CD4-positive, alpha-beta T cell (primary cell): ENCODE data around the gene DHRSX. TPM values are rescaled to one million over a fixed set of nuclear protein-coding genes. Genes with fewer than 3 reads are reported as not detected.

Source experiments
- ATAC-seq: fragments of 200-7000 bp; cut with Tn5 transposase; one replicate; pipeline ENCODE4 v1.10.0; 2022; ENCODE audit warnings: mild to moderate bottlenecking; ENCODE audit not compliant: poor library complexity
- CTCF ChIA-PET: fragments of 350-600 bp; sonication (Branson Sonifier 250); formaldehyde crosslinking; loops from one replicate; lab custom pipeline; 2021; ENCODE audit warnings: antibody characterized with exemption, inconsistent platforms; lab: Charles Lee
- POLR2A ChIA-PET: fragments of 350-600 bp; sonication (Branson Sonifier 250); formaldehyde crosslinking; loops from one replicate; lab custom pipeline; 2021; ENCODE audit warnings: antibody characterized with exemption, inconsistent platforms; lab: Charles Lee
- DNase-seq, 14 experiments: peaks; one replicate each; pipeline ENCODE4 v3.0.0-alpha.2; 2013 to 2020; ENCODE audit warnings: mixed read lengths in 2 of 14
- H3K27ac ChIP-seq, 2 donors: one replicate each; pipeline versions ENCODE4 v1.5.1 to v1.7.0; 2013; ENCODE audit warnings: low read length in 2 of 2, low read depth in 1 of 2, mild to moderate bottlenecking in 1 of 2
- H3K27me3 ChIP-seq, 2 experiments: 1 replicate in 1 of 2; 2 replicates in 1 of 2; pipeline versions ENCODE4 v1.6.1 to v1.7.0; 2013; ENCODE audit warnings: low read length in 2 of 2, control low read depth in 1 of 2, mild to moderate bottlenecking in 1 of 2, moderate library complexity in 1 of 2; ENCODE audit not compliant: insufficient read depth in 2 of 2, control insufficient read depth in 1 of 2
- H3K36me3 ChIP-seq: one replicate; pipeline ENCODE4 v1.6.1; 2013; ENCODE audit warnings: low read length, control low read depth; ENCODE audit not compliant: insufficient read depth
- H3K4me1 ChIP-seq: one replicate; pipeline ENCODE4 v1.6.1; 2013; ENCODE audit warnings: low read length, control low read depth; ENCODE audit not compliant: insufficient read depth
- H3K4me3 ChIP-seq: one replicate; pipeline ENCODE4 v1.5.1; 2013; ENCODE audit warnings: mild to moderate bottlenecking, low read length, moderate library complexity
- H3K9me3 ChIP-seq, 2 experiments: 1 replicate in 1 of 2; 2 replicates in 1 of 2; pipeline versions ENCODE4 v1.6.1 to v1.7.0; 2013; ENCODE audit warnings: low read length in 2 of 2, mild to moderate bottlenecking in 2 of 2, control low read depth in 1 of 2, moderate library complexity in 1 of 2; ENCODE audit not compliant: control insufficient read depth in 1 of 2, insufficient read depth in 1 of 2
- H3K27ac Mint-ChIP-seq: one replicate; pipeline ENCODE4 v1.8.0; 2020; ENCODE audit warnings: mixed read lengths
- H3K27me3 Mint-ChIP-seq: one replicate; pipeline ENCODE4 v1.8.0; 2021; ENCODE audit warnings: mixed read lengths
- H3K36me3 Mint-ChIP-seq: one replicate; pipeline ENCODE4 v1.8.0; 2021; ENCODE audit warnings: low read depth, mixed read lengths
- H3K4me1 Mint-ChIP-seq: one replicate; pipeline ENCODE4 v1.8.0; 2021; ENCODE audit warnings: low read depth, mixed read lengths
- H3K4me3 Mint-ChIP-seq: one replicate; pipeline ENCODE4 v1.8.0; 2020; ENCODE audit warnings: mild to moderate bottlenecking, mixed read lengths
- H3K9me3 Mint-ChIP-seq: one replicate; pipeline ENCODE4 v1.8.0; 2020; ENCODE audit warnings: mixed read lengths
- intact Hi-C, 2 experiments: fragments of 100-400 bp; cut with DNase I in 1 of 2; cut with micrococcal nuclease in 1 of 2; formaldehyde crosslinking; loops; one replicate each; pipeline versions ENCODE4 v1.15.1 to v1.9.0; 2023 to 2025; cut with DNase I, micrococcal nuclease
- total RNA-seq, 174 experiments: library from RNA in 2 of 174; stranded (reverse) in 2 of 174; gene quantifications; one replicate each; pipeline ENCODE4 v1.2.3 and lab custom pipeline; 2021 to 2026
- TF ChIP-seq, protein P1 (sequence below): fragments of 200-600 bp; IDR thresholded peaks from one replicate; pipeline ENCODE4 v1.8.0; 2022; ENCODE audit warnings: antibody characterized with exemption, mild to moderate bottlenecking

DHRSX gene
- total RNA-seq, 2 experiments from 2014 or later: 12.1 to 13.9 TPM

DNA sequence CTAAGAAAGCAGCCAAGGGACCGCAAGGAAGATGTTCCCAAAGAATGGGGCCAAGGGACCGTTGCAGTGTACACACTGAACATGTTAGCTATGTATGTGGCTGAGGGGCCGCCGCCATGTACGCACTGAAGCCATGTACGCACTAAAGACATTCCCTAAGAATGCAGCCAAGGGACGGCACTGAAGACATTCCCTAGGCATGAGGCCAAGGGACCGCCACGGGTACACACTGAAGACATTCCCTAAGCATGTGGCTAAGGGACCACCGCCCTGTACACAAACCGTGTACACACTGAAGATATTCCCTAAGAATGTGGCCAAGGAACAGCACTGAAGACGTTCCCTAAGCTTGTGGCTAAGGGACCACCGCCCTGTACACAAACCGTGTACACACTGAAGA lies 54.0 kb downstream of the DHRSX start:
- Mint-ChIP-seq H3K27me3 (no peaks in the 10 kb centered on the region), H3K27ac (no peak overlapping the region), H3K9me3 (no peaks in the 10 kb centered on the region), H3K36me3 (peaks cover 32% of the 10 kb centered on the region), H3K4me3 (no peak overlapping the region), H3K4me1 (no peaks in the 10 kb centered on the region)
- no peaks in the 10 kb centered on the region for H3K27me3 ChIP-seq
- H3K9me3 ChIP-seq: no peaks in the 10 kb centered on the region
- intact Hi-C loops: no loop called here
- H3K4me3 ChIP-seq: no peak overlapping the region
- H3K36me3 ChIP-seq: peaks cover 3% of the 10 kb centered on the region
- CTCF ChIA-PET: no interaction called here
- H3K4me1 ChIP-seq: no peaks in the 10 kb centered on the region
- TF ChIP-seq, protein P1, sequence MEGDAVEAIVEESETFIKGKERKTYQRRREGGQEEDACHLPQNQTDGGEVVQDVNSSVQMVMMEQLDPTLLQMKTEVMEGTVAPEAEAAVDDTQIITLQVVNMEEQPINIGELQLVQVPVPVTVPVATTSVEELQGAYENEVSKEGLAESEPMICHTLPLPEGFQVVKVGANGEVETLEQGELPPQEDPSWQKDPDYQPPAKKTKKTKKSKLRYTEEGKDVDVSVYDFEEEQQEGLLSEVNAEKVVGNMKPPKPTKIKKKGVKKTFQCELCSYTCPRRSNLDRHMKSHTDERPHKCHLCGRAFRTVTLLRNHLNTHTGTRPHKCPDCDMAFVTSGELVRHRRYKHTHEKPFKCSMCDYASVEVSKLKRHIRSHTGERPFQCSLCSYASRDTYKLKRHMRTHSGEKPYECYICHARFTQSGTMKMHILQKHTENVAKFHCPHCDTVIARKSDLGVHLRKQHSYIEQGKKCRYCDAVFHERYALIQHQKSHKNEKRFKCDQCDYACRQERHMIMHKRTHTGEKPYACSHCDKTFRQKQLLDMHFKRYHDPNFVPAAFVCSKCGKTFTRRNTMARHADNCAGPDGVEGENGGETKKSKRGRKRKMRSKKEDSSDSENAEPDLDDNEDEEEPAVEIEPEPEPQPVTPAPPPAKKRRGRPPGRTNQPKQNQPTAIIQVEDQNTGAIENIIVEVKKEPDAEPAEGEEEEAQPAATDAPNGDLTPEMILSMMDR: no peak
- POLR2A ChIA-PET: no interaction called here
- no peak for ATAC-seq
- no peak for DNase-seq
- no peak overlapping the region for H3K27ac ChIP-seq

DNA sequence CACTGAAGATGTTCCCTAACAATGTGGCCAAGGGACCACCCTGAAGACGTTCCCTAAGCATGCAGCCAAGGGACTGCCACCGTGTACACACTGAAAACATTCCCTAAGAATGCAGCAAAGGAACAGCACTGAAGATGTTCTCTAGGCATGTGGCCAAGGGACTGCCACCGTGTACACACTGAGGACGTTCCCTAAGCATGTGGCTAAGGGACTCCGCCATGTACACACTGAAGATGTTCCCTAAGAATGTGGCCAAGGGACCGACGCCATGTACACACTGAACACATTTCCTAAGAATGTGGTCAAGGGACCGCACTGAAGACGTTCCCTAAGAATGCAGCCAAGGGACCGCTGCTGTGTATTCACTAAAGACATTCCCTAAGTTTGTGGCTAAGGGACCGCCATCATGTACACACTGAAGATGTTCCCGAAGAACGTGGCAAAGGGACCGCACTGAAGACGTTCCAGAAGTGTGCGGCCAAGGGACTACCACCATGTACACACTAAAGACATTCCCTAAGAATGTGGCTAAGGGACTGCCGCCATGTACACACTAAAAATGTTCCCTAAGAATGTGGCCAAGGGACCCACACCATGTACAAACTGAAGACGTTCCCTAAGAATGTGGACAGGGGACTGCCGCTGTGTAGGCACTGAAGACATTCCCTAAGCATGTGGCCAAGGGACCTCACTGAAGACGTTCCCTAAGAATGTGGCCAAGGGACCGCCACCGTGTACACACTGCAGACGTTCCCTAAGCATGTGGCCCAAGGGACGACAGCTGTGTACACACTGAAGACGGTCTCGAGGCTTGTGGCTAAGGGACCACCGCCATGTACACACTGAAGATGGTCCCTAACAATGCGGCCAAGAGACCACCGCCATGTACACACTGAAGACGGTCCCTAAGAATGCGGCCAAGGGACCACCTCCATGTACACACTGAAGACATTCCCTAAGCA lies 54.8 kb downstream of the DHRSX start:
- POLR2A ChIA-PET: no interaction called here
- DNase-seq: no peak
- peaks cover 3% of the 10 kb centered on the region for H3K36me3 ChIP-seq
- no peaks in the 10 kb centered on the region for H3K27me3 ChIP-seq
- H3K9me3 Mint-ChIP-seq: no peaks in the 10 kb centered on the region
- no peaks in the 10 kb centered on the region for H3K4me1 ChIP-seq
- H3K4me3 ChIP-seq: no peak overlapping the region
- H3K36me3 Mint-ChIP-seq: peaks cover 31% of the 10 kb centered on the region
- H3K4me3 Mint-ChIP-seq: no peak overlapping the region
- H3K4me1 Mint-ChIP-seq: no peaks in the 10 kb centered on the region
- no peak for ATAC-seq
- no peak overlapping the region for H3K27ac ChIP-seq
- TF ChIP-seq, protein P1: no peak
- H3K27ac Mint-ChIP-seq: no peak overlapping the region
- H3K9me3 ChIP-seq: no peaks in the 10 kb centered on the region
- intact Hi-C loops: no loop called here
- no peaks in the 10 kb centered on the region for H3K27me3 Mint-ChIP-seq
- CTCF ChIA-PET: no interaction called here

DNA sequence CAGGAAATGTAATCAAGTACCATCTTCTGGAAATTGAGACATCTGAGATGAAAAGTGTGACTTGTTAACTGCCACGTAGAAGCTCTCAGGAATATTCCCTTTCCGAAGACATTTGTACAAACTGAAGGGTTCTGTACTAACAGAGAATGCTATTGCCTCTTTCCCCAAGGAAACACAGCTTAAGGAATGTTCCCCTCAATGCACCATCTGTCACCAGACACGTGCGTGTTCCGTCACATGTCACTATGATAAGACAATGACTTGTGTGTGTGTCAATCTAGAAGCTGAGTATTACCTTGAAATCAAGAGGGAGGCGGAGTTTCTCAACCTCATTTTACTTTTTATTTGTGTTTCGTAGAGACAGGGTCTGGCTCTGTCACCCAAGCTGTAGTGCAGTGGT lies 58.1 kb downstream of the DHRSX start:
- no peaks in the 10 kb centered on the region for H3K9me3 Mint-ChIP-seq
- Histone ChIP-seq H3K36me3 (peaks cover 9% of the 10 kb centered on the region), H3K27ac (no peak overlapping the region), H3K4me1 (no peaks in the 10 kb centered on the region), H3K27me3 (no peaks in the 10 kb centered on the region), H3K9me3 (no peaks in the 10 kb centered on the region), H3K4me3 (no peak overlapping the region)
- TF ChIP-seq, protein P1: no peak
- peaks cover 57% of the 10 kb centered on the region for H3K36me3 Mint-ChIP-seq
- CTCF ChIA-PET: no interaction called here
- H3K27me3 Mint-ChIP-seq: no peaks in the 10 kb centered on the region
- POLR2A ChIA-PET: no interaction called here
- no peak for ATAC-seq
- no peak overlapping the region for H3K4me3 Mint-ChIP-seq
- DNase-seq: no peak
- no peaks in the 10 kb centered on the region for H3K4me1 Mint-ChIP-seq
- no peak overlapping the region for H3K27ac Mint-ChIP-seq
- intact Hi-C loops: no loop called here
